Panc1 (cell line): ENCODE measurements around the gene SLC9A1. TPM values are rescaled to one million over a fixed set of nuclear protein-coding genes. Genes with fewer than 3 reads are reported as not detected.
A peak's percentile ranks its signal among the peaks of the same experiment; 100 is the strongest.

Experiments used
- ATAC-seq: fragments of 200-7000 bp; cut with Tn5 transposase; 2 replicates; pipeline ENCODE4 v1.9.1; 2020; ENCODE audit warnings: mild to moderate bottlenecking, moderate library complexity
- BruUV-seq: library from RNA; stranded (reverse); fragments of 400-500 nt; replicated peaks from 2 replicates; lab custom pipeline; 2021; lab: Mats Ljungman, UMichigan
- CTCF ChIA-PET: fragments of 300-600 bp; sonication (Branson Sonifier 250); formaldehyde crosslinking; loops from one replicate; lab custom pipeline; 2022; ENCODE audit warnings: antibody characterized with exemption; lab: Charles Lee
- POLR2A ChIA-PET: fragments of 300-600 bp; sonication (Branson Sonifier 250); formaldehyde crosslinking; loops from one replicate; lab custom pipeline; 2022; ENCODE audit warnings: antibody characterized with exemption; lab: Charles Lee
- DNase-seq: peaks from one replicate; pipeline ENCODE4 v3.0.0-alpha.2; 2010; ENCODE audit warnings: low read depth, low spot score
- H3K27ac ChIP-seq: 2 replicates; pipeline ENCODE4 v1.5.1; 2011; ENCODE audit warnings: mild to moderate bottlenecking, low read length, inconsistent platforms
- H3K27me3 ChIP-seq: fragments of 200-500 bp; sonication (Bioruptor generic); 2 replicates; pipeline ENCODE4 v1.6.0; 2014; ENCODE audit warnings: low read length, inconsistent platforms; ENCODE audit not compliant: control insufficient read depth, insufficient read depth
- H3K36me3 ChIP-seq: fragments of 200-500 bp; sonication (Bioruptor generic); 2 replicates; pipeline ENCODE4 v1.5.1; 2014; ENCODE audit warnings: inconsistent platforms, mild to moderate bottlenecking, low read length, moderate library complexity; ENCODE audit not compliant: control insufficient read depth, insufficient read depth
- H3K4me1 ChIP-seq: 2 replicates; pipeline ENCODE4 v1.5.1; 2011; ENCODE audit warnings: inconsistent platforms, mild to moderate bottlenecking, low read length, moderate library complexity; ENCODE audit not compliant: control insufficient read depth, insufficient read depth
- H3K4me3 ChIP-seq, 2 experiments: 2 replicates each; pipeline ENCODE4 v1.5.1; 2011 to 2012; ENCODE audit warnings: low read depth in 2 of 2, low read length in 2 of 2, mild to moderate bottlenecking in 2 of 2, inconsistent platforms in 1 of 2, moderate library complexity in 1 of 2
- H3K9me3 ChIP-seq: fragments of 200-500 bp; sonication (Bioruptor generic); 2 replicates; pipeline ENCODE4 v1.5.1; 2014; ENCODE audit warnings: low read depth, mild to moderate bottlenecking, inconsistent platforms, low read length, moderate library complexity; ENCODE audit not compliant: control insufficient read depth, insufficient read depth
- POLR2AphosphoS5 ChIP-seq: IDR thresholded peaks from 2 replicates; pipeline ENCODE4 v1.6.1; 2012; ENCODE audit warnings: mild to moderate bottlenecking, low read depth, low read length, moderate library complexity
- SIN3A ChIP-seq: IDR thresholded peaks from 2 replicates; pipeline ENCODE4 v1.6.1; 2012; ENCODE audit warnings: low read depth, mild to moderate bottlenecking, low read length, moderate library complexity, borderline replicate concordance; ENCODE audit not compliant: insufficient read depth
- TCF7L2 ChIP-seq: IDR thresholded peaks from 2 replicates; pipeline ENCODE4 v1.6.1; 2011; ENCODE audit warnings: mild to moderate bottlenecking, low read depth, low read length, inconsistent platforms
- in situ Hi-C: cut with HindIII; loops from 2 replicates; pipeline ENCODE4 v1.10.0; 2016; ENCODE audit warnings: low sequenced_read_pairs, low pct_unique_long_range_greater_than_20kb
- intact Hi-C: fragments of 100-400 bp; cut with micrococcal nuclease; formaldehyde crosslinking; loops from one replicate; pipeline ENCODE4 v1.10.0; 2022; ENCODE audit not compliant: unreplicated experiment
- total RNA-seq: library from RNA; stranded (reverse); gene quantifications from one replicate; pipeline ENCODE4 v1.2.1, GENCODE V29; 2021; ENCODE audit not compliant: unreplicated experiment
- TF ChIP-seq, protein P1 (sequence below), 2 experiments: IDR thresholded peaks; 2 replicates each; pipeline ENCODE4 v1.6.1; 2011 to 2012; ENCODE audit warnings: low read depth in 2 of 2, control low read depth in 1 of 2, low read length in 1 of 2, mild to moderate bottlenecking in 1 of 2, moderate library complexity in 1 of 2; ENCODE audit not compliant: insufficient read depth in 1 of 2
- TF ChIP-seq, protein P2 (sequence below): fragments of 450-650 bp; IDR thresholded peaks from 2 replicates; pipeline ENCODE4 v1.5.1; 2017; ENCODE audit warnings: mild to moderate bottlenecking

The SLC9A1 gene
- total RNA-seq, 1 experiment from 2014 or later: 31.3 TPM

GRCh38 chr1:27097484-27097917, 57.4 kb downstream of the SLC9A1 start:
- no peaks in the 10 kb centered on the region for H3K36me3 ChIP-seq
- no peak overlapping the region for H3K27ac ChIP-seq
- H3K4me3 ChIP-seq: no peak overlapping the region
- POLR2A ChIA-PET: interaction anchor here (0.6 kb wide), 1 partner anchor 66 kb away, joined by 3 read pairs; no protein-coding TSS in a partner anchor
- peaks cover 13% of the 10 kb centered on the region for H3K4me1 ChIP-seq
- DNase-seq (peak; percentile 65), ATAC-seq (peak; percentile 85)
- TF ChIP-seq, protein P1, sequence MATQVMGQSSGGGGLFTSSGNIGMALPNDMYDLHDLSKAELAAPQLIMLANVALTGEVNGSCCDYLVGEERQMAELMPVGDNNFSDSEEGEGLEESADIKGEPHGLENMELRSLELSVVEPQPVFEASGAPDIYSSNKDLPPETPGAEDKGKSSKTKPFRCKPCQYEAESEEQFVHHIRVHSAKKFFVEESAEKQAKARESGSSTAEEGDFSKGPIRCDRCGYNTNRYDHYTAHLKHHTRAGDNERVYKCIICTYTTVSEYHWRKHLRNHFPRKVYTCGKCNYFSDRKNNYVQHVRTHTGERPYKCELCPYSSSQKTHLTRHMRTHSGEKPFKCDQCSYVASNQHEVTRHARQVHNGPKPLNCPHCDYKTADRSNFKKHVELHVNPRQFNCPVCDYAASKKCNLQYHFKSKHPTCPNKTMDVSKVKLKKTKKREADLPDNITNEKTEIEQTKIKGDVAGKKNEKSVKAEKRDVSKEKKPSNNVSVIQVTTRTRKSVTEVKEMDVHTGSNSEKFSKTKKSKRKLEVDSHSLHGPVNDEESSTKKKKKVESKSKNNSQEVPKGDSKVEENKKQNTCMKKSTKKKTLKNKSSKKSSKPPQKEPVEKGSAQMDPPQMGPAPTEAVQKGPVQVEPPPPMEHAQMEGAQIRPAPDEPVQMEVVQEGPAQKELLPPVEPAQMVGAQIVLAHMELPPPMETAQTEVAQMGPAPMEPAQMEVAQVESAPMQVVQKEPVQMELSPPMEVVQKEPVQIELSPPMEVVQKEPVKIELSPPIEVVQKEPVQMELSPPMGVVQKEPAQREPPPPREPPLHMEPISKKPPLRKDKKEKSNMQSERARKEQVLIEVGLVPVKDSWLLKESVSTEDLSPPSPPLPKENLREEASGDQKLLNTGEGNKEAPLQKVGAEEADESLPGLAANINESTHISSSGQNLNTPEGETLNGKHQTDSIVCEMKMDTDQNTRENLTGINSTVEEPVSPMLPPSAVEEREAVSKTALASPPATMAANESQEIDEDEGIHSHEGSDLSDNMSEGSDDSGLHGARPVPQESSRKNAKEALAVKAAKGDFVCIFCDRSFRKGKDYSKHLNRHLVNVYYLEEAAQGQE (IDR thresholded peaks at IDR 0.05; ENCODE audit: insufficient read depth in 1 of 2, low read depth in 2 of 2, low read length in 1 of 2): 0 out of 4 replicates have a peak, but pooled peaks of 1 of the 2 experiments have one; percentile 32
- TF ChIP-seq TCF7L2 (no peak), SIN3A (no peak), POLR2AphosphoS5 (no peak)
- TF ChIP-seq, protein P2, sequence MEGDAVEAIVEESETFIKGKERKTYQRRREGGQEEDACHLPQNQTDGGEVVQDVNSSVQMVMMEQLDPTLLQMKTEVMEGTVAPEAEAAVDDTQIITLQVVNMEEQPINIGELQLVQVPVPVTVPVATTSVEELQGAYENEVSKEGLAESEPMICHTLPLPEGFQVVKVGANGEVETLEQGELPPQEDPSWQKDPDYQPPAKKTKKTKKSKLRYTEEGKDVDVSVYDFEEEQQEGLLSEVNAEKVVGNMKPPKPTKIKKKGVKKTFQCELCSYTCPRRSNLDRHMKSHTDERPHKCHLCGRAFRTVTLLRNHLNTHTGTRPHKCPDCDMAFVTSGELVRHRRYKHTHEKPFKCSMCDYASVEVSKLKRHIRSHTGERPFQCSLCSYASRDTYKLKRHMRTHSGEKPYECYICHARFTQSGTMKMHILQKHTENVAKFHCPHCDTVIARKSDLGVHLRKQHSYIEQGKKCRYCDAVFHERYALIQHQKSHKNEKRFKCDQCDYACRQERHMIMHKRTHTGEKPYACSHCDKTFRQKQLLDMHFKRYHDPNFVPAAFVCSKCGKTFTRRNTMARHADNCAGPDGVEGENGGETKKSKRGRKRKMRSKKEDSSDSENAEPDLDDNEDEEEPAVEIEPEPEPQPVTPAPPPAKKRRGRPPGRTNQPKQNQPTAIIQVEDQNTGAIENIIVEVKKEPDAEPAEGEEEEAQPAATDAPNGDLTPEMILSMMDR: peak; percentile 98
- no peaks in the 10 kb centered on the region for H3K27me3 ChIP-seq
- H3K9me3 ChIP-seq: no peaks in the 10 kb centered on the region
- no TSS peak for BruUV-seq
- CTCF ChIA-PET: interaction anchor here (0.5 to 7.8 kb wide), 7 partner anchors 14 to 130 kb away, joined by 3 to 151 read pairs (median 3); no protein-coding TSS in a partner anchor
- intact Hi-C loops (loop anchor here (1.0 kb wide), 1 partner anchor 53 kb away; no protein-coding TSS in a partner anchor), in situ Hi-C loops (no loop called here)

GRCh38 chr1:27095576-27095975, 59.3 kb downstream of the SLC9A1 start:
- DNase-seq (no peak), ATAC-seq (no peak)
- peaks cover 13% of the 10 kb centered on the region for H3K4me1 ChIP-seq
- intact Hi-C loops: no loop called here
- BruUV-seq: no TSS peak
- no peaks in the 10 kb centered on the region for H3K9me3 ChIP-seq
- no peak overlapping the region for H3K4me3 ChIP-seq
- H3K27ac ChIP-seq: no peak overlapping the region
- H3K27me3 ChIP-seq: no peaks in the 10 kb centered on the region
- TF ChIP-seq, protein P2: no peak
- TF ChIP-seq POLR2AphosphoS5 (no peak), SIN3A (no peak), TCF7L2 (no peak)
- TF ChIP-seq, protein P1 (IDR thresholded peaks at IDR 0.05; ENCODE audit: insufficient read depth in 1 of 2, low read depth in 2 of 2, low read length in 1 of 2): no peak
- ChIA-PET POLR2A (no interaction called here), CTCF (interaction anchor here (0.7 to 7.8 kb wide), 2 partner anchors 18 to 50 kb away, joined by 4 to 151 read pairs; no protein-coding TSS in a partner anchor)
- no peaks in the 10 kb centered on the region for H3K36me3 ChIP-seq
- in situ Hi-C loops: no loop called here
